Iris pigment epithelial cell (primary cell): ENCODE results near the gene FOXL2.

Source experiments
- DNase-seq: peaks from one replicate; pipeline ENCODE4 v3.0.0-alpha.2; 2011; ENCODE audit warnings: low read depth

Gene FOXL2

DNA sequence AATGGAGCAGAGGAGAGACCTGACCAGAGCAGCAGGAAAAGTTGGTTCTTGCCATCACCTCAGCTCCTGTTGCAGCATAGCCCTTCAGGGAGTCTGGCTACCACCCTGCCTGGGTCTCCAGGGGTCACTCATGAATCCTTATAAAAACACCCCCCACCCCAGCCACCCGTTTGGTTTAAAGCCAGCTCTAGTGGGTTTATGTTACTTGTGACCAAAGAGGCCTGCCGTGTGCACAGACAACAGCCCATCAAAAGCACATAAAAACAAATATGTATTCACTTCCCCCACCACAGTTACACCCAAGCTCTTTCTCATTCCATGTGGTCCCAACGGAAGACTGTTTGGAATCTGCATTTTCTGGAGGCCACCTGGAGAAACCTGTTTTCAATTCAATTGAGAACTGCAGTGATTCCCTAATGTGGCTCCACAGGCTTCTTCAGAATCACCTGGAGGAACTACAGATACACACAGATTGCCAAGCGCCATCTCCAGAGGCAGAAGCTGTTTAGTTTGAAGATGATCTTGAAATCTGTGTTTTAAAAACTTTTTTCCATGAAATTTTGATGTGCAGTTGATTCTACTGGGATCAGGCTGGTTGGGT is 13.8 kb downstream of the FOXL2 start:
- no peak for DNase-seq

GRCh38 chr3:138928727-138929372 is 18.1 kb downstream of the FOXL2 start:
- DNase-seq: no peak

DNA sequence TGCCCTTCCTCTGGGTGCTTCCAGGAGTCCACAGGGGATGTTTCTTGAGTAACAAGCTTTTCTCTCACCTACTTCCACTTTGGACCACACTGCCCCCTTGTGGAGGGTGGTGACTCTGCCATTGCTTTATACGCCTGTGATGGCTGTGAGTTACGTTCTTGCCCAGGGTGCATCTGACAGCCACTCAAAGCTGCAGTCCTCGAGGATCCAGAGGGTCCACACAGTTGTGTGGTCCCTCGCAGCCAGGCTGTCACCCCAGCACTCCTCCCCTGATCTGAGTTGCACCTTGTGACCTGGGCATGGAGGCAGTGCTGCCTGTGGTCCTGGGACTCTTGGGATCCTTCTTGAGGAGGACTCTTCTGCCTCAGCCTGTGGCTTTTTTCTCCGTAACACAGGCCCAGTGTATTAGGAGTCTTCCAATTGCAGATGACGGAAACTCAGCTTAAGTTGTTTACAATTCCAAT is 23.4 kb downstream of the FOXL2 start:
- peak; percentile 85 for DNase-seq

DNA sequence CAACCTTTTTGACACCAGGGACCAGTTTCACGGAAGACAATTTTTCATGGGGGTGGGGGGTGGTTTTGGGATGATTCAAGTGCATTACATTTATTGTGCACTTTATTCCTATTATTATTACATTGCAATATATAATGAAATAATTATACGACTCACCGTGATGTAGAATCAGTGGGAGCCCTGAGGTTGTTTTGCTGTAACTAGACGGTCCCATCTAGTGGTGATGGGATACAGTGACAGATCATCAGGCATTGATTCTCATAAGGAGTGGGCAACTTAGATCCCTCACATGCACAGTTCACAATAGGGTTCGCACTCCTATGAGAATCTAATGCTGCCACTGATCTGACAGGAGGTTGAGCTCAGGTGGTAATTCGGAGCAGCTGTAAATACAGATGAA is 24.5 kb downstream of the FOXL2 start:
- DNase-seq: peak; percentile 25

DNA sequence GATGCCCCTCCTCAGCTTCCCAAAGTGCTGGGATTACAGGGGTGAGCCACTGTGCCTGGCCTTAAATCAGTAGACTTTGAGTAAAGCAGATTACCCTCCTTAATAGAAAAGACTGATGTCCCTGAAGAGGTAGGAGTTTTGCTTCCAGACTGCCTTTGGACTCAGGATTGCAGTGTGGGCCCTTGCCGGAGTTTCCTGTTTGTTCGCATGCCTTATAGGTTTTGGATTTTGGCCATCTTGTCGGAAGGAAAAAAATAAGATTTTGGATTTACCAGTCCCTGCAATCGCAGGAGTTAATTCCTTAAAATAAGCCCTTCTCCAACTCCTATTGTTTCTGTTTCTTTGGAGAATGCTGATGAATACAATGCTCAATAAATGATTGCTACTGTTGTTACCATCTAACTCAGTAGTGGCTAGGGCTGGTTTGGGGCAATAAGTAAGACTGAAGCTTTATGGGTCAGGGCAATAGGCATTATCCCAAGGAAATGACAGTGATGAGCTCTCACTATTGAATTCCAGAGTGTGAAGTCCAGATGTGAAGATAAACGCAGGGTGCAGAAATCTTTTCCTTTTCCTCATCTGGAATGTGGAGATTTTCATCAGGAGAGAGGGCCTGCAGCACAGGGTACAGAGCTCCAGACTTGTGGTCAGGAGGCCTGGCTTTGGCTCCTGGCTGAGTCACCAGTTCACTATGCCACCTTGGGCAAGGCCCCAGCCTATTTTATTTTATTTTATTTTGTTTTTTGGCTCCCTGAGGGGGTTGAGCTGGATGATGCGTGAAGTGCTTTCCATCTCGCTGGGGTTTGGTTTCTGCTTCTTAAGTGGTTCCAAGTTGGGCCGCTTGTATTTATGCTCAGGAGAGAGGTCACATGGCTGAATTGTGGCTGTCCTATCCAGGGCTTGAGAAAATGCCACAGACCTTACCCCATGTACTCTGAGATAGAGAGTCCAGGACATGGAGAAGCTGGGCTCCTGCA is 25.3 kb downstream of the FOXL2 start:
- DNase-seq: peak; percentile 81

- no peak for DNase-seq
Measured at GRCh38 chr3:138919325-138919724, 27.6 kb downstream of the FOXL2 start.

- DNase-seq: no peak
Measured at GRCh38 chr3:138916824-138917223, 30.1 kb downstream of the FOXL2 start.

DNA sequence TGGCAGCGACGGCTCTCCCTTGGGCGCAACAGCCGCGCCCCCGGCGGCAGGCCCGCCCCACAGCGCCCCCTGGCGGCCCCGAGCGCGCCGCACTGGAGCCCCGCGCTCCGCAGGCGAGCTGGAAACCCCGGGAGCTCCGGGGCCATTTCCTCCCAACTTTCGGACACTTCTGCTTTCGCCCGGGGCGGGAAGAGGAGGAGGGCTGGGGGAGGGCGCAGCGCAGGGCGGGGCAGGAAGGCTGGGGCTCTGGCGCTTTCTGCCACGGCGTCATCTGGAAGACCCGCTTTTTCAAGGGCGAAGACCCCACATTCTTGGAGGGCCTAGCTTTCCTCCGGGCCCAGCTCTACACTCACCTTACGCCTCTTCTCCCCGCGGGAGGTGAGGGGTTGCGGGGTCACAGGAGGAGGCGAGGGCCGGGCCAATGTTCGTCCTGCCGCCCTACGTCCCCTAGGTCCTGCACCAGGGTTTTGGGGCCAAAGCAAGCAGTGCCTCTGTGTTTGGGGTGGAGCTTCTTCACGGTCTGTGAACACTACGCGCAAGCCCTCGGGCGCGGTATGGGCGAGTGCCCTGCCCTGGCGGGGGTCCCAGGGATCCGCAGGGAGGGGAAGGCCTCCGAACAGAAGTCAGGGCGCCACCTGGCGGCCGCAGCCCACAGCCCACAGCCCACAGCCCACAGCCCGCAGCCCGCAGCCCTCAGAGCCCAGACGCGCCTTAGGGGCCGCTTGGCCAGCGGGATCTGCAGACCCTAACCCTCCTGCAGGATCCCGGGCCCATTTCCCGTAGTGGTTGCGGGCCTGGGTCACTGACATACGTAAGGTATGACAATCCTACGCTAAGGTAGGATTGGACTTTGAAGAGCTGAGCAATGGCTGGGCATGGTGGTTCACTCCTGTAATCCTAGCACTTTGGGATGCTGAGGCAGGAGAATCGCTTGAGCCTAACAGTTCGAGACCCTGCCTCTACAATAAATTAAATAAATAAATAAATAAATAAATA is 31.1 kb downstream of the FOXL2 start:
- peak; percentile 87 for DNase-seq

DNA sequence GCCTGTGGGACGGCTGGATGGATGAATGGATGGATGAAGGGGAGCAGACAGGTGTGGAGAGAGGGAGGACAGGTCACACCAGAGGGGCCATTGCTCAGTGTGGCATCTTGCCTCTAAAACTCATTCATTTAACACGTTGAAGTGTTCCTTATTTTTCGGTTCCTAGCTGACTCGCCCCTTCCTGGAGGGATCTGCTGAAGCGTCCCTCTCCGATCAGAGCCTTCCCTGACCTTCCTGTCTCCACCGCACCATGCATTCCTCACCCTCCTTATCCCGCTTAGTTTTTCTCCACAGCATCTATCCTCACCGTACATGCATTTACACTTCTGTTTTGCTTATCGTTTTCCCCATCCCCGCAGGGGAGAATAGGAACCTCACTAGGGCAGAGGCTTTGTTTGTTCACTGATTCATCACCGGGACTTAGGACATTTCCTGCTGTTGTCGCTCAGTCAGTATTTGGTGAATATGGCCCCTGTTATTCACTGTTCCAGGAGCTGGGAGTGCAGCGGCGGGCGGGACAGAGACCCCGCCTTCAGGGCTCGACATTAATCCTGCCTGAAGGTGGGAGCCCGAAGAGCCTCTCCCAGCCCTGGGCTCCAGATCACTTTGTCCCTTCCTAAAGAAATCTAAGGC is 32.0 kb downstream of the FOXL2 start:
- peak; percentile 57 for DNase-seq

- no peak for DNase-seq
Measured at GRCh38 chr3:138913766-138914165, 33.2 kb downstream of the FOXL2 start.

GRCh38 chr3:138912237-138912636 is 34.7 kb downstream of the FOXL2 start:
- no peak for DNase-seq

GRCh38 chr3:138911621-138912020 is 35.3 kb downstream of the FOXL2 start:
- DNase-seq: no peak

DNA sequence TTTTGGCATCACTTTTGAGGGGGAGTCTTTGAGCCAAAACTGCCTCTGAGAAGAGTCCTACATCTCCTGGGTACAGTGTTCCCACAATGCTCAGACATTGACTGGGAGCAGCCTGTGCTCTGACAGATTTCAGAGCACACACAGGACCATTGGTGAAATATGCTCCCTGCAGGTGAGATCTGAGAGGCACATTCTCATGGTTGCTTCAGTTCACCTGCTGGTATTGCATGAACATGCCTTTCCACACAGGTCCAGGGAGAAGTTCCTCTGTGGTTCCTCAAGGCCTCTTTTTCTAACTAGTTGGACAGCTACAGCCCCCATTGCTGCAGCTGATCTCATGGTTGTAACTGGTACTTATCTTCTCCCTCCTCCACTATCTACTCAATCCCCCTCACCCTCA is 37.0 kb downstream of the FOXL2 start:
- DNase-seq: no peak

DNA sequence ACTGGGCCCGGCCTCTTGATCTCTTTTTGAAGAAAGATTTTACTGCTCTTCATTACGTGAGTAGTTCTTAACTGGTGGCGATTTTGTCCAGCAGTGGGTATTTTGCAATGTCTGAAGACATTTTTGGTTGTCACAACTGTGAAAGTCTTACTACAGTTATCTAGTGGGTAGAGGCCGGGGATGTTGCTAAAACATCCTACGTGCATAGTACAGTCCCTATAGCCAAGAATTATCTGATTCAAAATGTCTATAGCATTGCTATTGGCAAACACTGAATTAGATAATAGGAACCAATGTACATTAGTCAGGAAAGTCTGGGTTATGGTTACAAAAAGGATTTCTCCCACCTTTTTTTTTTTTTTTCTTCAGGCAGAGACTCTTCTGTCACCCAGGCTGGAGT is 38.1 kb downstream of the FOXL2 start:
- DNase-seq: no peak

GRCh38 chr3:138907539-138907938 is 39.4 kb downstream of the FOXL2 start:
- no peak for DNase-seq

DNA sequence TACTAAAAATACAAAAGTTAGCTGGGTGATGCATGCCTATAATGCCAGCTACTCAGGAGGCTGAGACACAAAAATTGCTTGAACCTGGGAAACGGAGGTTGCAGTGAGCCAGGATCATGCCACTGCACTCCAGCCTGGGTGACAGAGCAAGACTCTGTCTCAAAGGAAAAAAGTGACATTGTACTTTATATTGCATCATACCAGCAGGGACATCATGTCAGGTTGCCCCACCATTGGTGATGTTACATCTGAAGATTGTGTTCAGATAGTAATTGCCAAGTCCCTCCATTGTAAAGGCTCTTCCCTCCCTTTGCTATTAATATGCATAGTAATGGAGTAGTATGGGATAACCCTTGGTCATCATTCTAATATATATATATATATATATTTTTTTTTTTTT is 44.8 kb downstream of the FOXL2 start:
- DNase-seq: no peak

- DNase-seq: no peak
Measured at GRCh38 chr3:138901567-138901966, 45.4 kb downstream of the FOXL2 start.

DNA sequence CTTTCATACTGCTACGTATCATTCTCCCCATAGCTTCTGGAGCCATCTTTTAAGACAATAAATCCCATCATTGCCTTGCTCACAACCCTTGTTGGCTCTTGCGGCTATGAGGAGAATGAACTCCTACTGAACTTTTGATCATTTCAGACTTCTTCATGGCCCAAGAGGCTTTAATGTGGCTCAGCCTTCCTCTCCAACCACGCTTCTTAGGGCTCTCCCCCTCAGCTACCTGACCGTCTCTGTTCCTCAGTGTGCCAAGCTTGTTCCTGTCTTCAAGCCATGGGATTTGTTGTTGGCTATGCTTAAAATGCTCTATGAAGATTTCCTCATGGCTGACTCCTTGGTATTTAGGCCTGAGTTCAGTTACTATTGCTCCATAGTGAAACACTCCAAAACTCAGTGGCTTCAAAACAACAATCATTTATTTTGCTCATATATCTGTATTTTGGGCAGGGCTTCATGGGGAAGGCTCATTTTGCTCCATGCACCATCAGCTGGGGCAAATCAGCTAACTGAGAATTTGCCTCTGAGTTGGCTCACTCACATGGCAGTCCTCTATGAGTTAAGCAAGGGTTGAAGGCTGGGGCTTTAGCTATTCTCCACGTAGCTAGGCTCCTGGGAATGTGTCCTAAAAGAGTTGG is 47.5 kb downstream of the FOXL2 start:
- DNase-seq: no peak

- DNase-seq: no peak
Measured at GRCh38 chr3:138898708-138899107, 48.2 kb downstream of the FOXL2 start.

DNA sequence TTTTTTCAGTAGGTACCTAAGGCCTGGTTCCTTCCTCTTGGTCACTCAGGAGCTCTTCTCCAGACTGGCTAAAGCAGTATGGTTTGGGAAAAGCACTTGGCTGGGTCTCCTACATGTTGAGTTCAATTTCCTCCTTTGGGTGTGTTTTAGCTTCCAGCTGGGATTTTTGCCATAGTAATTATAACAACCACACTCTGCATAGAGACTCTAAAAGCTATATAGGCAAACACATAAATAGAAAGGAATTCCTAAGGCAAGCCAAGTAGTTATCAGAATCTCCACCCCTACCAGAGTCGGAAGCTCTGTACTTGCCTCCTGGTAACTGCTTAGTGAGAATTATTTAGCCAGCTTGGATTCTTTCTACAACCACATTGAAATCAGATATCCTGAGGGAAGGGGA is 48.6 kb downstream of the FOXL2 start:
- peak; percentile 45 for DNase-seq
